HG02884 (cell line): ENCODE measurements around the gene F10.

Experiments
- ATAC-seq: cut with Tn5 transposase; IDR thresholded peaks from one replicate; pipeline ENCODE4 v1.9.1; 2021; ENCODE audit warnings: mild to moderate bottlenecking, moderate library complexity; ENCODE audit not compliant: unreplicated experiment

F10 gene

DNA sequence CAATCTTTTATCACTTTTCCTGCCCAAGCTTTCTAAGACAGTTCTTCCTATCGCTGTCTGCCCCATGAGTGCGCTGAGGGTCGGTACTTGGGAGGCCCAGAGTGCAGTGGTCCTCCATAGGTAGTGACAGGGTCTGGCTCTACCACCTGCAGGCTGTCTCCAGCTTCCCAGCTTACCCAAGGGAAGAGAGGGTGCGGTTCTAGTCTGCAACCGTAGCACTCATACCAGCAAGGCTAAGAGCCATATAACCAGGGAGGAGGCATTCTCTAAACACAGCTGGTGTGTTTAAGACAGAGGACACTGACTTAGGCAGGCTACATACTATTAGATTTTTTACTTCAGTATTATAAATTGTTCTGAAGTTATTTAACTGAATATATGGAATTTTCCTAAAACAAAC lies 44.1 kb downstream of the F10 start:
- no peak for ATAC-seq

- ATAC-seq, result no peak
These were observed 44.6 kb downstream of the F10 start for GRCh38 chr13:113167155-113167554.

DNA sequence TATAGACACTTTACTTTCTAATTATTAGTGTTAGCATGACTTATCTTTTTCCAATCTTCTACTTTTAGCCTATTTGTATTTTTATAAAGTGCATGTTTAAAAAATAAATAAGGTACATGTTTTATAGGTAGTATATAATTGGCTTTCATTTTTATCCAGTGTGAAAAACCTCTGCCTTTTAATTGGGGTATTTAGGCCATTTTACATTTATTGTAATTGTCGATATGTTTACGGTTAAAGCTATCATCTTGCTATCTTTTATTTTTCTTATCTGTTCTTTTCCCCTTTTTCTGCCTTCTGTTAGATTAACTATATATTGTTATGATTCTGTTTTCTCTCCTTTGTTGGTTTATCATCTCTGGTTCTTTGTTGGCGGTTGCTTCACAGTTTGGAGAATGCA lies 45.0 kb downstream of the F10 start:
- no peak for ATAC-seq

DNA sequence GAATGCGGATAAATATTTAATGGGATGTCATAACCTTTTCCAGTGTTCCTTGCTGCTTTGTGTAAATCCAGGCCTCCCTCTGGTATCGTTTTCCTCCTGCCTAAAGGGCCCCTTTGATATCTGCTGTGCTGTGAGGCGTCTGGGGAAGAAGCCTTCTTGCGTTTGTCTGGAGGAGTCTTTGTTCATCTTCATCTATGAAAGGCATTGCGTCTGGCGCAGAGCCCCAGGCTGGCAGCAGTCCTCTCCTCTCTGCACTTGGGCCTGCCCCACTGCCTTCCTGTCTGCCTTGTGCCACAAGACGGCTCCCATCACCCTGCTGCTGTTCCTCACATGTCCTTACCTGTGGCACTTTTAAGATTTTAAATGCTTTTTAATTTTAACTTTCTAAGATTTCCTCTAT lies 45.6 kb downstream of the F10 start:
- ATAC-seq, result no peak

GRCh38 chr13:113169277-113170272 lies 47.0 kb downstream of the F10 start:
- ATAC-seq, result no peak

GRCh38 chr13:113170511-113170910 lies 47.9 kb downstream of the F10 start:
- no peak for ATAC-seq

GRCh38 chr13:113171250-113172125 lies 48.9 kb downstream of the F10 start:
- ATAC-seq, result no peak

DNA sequence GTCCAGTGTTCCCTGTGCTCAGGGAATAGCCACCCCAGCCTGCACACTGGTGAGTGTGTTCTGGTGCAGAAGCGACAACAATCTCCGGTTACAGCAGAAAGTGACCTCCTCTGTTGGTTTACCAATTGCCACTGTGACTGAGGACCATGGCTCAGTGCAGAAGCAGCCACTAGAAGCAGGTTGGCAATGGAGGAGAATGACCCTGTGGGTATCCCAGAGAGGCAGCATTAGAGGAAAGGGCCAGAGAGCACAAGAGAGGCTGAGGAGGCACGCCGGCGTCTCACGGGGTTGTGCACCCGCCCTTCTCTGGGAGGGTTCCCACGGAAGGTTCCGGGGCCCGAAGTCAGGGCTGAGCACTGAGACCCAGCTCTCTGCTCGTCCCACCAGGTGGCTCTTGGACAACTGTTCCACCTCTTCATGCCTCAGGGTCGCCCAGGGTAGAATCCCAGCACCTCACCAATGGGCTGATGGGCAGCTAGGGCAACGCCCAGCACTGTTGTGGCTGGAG lies 49.9 kb downstream of the F10 start:
- ATAC-seq, result no peak

DNA sequence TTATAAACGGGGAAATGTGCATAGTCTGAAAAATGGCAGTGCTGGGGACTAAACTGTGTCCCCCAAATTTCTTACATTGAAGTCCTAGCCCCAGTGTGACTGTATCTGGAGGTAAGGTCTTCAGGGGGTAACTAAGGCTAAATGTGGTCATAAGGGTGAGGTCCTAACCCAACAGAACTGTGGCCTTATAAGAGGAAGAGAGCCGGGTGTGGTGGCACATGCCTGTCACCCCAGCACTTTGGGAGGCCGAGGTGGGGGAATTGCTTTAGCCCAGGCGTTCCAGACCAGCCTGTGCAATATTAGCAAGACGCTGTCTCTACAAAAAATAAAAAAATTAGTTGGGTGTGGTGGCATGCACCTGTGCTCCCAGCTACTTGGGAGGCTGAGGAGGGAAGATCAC lies 53.7 kb downstream of the F10 start:
- no peak for ATAC-seq

DNA sequence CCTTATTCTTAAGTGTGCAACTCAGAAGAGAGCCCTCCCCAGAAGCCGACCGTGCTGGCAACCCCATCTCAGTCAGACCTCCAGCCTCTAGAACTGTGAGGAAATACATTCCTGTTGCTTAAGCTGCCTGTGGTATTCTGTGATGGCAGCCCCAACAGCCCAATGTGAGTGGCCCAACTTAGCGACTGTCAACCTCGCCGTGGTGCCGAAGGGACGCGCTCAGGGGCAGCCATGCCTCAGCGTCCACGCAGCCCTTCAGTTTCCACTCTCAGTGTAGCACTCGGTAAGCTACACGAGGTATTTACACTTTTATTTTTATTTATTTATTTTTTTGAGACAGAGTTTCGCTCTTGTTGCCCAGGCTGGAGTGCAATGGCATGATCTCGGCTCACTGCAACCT lies 54.2 kb downstream of the F10 start:
- no peak for ATAC-seq

DNA sequence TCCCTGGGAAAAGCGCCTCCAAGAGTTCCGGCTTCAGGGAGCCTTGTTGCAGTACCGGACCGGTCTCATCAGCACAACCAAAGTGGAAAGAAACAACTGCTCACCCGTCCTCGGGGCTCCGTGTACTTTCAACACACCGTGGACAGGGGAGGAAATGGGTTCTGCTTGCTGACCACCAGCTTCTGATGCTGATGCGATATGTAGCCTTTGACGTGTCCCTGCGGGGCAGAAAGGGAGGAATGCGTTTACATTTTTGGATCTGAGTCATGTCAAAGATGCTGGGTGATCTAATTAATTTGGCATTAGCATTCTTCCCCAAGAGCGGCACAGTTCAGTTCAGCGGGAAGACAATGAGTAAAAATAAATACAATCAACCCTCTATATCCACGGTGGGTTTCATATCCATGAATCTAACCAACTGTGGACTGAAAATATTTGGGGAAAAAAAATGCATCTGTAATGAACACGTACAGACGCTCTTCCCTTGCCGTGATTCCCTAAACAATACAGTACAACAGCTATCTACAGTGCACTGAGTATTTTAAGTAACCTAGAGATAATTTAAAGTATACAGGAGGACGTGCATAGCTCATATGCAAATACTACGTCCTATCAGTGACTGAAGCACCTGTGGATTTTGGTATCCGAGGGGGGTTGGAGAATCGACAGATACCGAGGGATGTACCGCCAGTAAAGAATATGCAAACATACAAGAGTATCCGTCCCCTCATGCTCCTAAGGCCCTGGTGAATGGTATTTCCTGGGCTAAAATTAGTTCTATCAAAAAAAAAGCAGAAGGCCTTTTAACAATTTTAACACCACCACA lies 55.7 kb downstream of the F10 start:
- no peak for ATAC-seq

DNA sequence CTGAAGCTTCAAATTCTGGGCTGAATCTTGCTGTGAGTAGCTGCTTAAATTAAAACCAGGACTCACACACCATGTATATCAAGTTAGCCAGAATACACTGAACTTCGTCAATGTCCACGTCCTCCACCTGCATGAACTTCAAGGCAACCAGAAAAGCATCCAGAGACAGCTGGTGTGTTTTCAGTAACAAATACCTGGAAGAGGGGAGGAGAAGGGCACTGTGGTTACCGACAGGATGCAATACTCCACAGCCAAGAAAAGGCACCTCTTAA lies 56.2 kb downstream of the F10 start:
- ATAC-seq, result no peak

- ATAC-seq, result no peak
These were observed 57.0 kb downstream of the F10 start for GRCh38 chr13:113179374-113180230.

DNA sequence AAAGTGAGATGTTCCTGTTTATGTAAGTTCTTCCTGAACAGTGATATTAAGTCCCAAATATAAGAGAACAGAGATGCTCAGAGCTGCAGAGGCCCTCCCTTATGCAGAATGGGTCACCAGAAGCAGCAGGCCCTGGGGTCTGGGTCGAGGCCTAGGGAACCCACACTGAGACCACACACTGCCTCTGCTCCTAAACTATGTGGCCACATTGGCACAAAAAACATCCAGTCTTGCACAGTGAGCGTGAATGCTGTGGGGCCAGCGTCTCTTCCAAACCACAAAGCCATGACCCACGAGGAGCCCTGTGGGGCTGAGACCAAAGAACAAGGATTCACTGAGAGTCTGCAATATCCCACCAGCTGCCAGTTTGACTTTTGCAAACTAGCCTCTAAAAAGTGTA lies 59.4 kb downstream of the F10 start:
- no peak for ATAC-seq

GRCh38 chr13:113183450-113184129 lies 61.0 kb downstream of the F10 start:
- ATAC-seq, result no peak

GRCh38 chr13:113184568-113185440 lies 62.2 kb downstream of the F10 start:
- no peak for ATAC-seq

DNA sequence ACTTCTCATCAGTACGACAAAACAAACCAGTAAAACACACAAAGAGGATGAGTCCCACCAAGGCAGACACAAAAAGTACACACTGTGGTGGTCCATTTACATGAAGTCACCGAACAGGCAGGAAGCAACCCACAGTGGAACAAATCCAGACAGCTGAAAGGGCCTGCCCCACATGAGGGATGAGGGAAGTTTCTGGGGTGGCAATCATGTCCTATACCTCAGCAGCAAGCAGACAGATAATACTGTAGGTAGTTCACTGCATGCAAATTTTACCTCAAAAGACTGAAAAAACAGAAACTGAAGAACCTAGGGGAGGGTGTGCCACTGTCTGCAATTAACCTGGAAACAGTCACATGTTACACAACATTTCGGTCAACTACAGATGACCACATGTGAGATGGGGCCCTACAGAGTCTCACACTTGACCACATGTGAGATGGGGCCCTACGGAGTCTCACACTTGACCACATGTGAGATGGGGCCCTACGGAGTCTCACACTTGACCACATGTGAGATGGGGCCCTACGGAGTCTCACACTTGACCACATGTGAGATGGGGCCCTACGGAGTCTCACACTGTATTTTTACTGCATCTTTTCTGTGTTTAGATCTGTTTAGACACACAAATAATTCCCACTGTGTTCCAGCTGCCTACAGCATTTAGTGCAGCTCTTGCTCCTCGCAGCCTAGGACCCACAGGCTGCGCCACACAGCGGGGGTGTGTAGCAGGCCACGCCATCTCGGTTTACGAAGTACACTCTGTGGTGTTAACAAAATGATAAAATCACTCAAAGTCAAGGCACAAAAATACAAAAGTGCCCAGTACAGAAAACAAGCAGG lies 63.7 kb downstream of the F10 start:
- peak; percentile 83 for ATAC-seq

- ATAC-seq, result no peak
These were observed 64.7 kb downstream of the F10 start for GRCh38 chr13:113187263-113187669.
